Type B pancreatic cell (in vitro differentiated cells): Measurements from ENCODE around the gene HLA-E. TPM values are rescaled to one million over a fixed set of nuclear protein-coding genes. Genes with fewer than 3 reads are reported as not detected.
A peak's percentile ranks its signal among the peaks of the same experiment; 100 is the strongest.
"Not testable (repeated sequence)": the region's sequence is repeated elsewhere in the genome, so short reads cannot be mapped to it uniquely, and the experiment has no call there.

Source experiments
- DNase-seq: peaks from one replicate; pipeline ENCODE4 v3.0.0; 2021; ENCODE audit warnings: mixed read lengths; ENCODE audit not compliant: unreplicated experiment; ENCODE audit errors: extremely low spot score
- H3K27ac Mint-ChIP-seq: 2 replicates; pipeline ENCODE4 v1.8.0; 2021; ENCODE audit warnings: mild to moderate bottlenecking, mixed read lengths
- H3K27me3 Mint-ChIP-seq: 2 replicates; pipeline ENCODE4 v1.8.0; 2021; ENCODE audit warnings: mixed read lengths
- H3K36me3 Mint-ChIP-seq: 2 replicates; pipeline ENCODE4 v1.8.0; 2021; ENCODE audit warnings: mixed read lengths
- H3K4me1 Mint-ChIP-seq: one replicate; pipeline ENCODE4 v1.8.0; 2021; ENCODE audit warnings: mixed read lengths; ENCODE audit not compliant: unreplicated experiment
- H3K4me3 Mint-ChIP-seq: 2 replicates; pipeline ENCODE4 v1.8.0; 2021; ENCODE audit warnings: mild to moderate bottlenecking, mixed read lengths
- H3K9me3 Mint-ChIP-seq: 2 replicates; pipeline ENCODE4 v1.8.0; 2021; ENCODE audit warnings: mixed read lengths
- CTCF ChIP-seq: fragments of 200-600 bp; sonication (generic); conservative IDR thresholded peaks from 2 replicates; pipeline ENCODE4 v1.5.0; 2021; ENCODE audit warnings: antibody characterized with exemption, mild to moderate bottlenecking
- total RNA-seq: library from RNA; stranded (reverse); gene quantifications from 2 replicates; pipeline ENCODE4 v1.2.1, GENCODE V29; 2021; ENCODE audit warnings: low replicate concordance

The HLA-E gene
- total RNA-seq, 1 donor from 2014 or later, result 50.8 TPM

- no peak for TF ChIP-seq CTCF
- peaks cover 24% of the 10 kb centered on the region for H3K27me3 Mint-ChIP-seq
- DNase-seq, result no peak
- H3K27ac Mint-ChIP-seq, result peak overlapping the region; percentile 53
- H3K9me3 Mint-ChIP-seq, result no peaks in the 10 kb centered on the region
- H3K36me3 Mint-ChIP-seq, result peaks cover 4% of the 10 kb centered on the region
- H3K4me1 Mint-ChIP-seq, result peaks cover 10% of the 10 kb centered on the region
- peak overlapping the region; percentile 54 for H3K4me3 Mint-ChIP-seq
These were observed 3.0 kb downstream of the HLA-E start for GRCh38 chr6:30491991-30492952.

DNA sequence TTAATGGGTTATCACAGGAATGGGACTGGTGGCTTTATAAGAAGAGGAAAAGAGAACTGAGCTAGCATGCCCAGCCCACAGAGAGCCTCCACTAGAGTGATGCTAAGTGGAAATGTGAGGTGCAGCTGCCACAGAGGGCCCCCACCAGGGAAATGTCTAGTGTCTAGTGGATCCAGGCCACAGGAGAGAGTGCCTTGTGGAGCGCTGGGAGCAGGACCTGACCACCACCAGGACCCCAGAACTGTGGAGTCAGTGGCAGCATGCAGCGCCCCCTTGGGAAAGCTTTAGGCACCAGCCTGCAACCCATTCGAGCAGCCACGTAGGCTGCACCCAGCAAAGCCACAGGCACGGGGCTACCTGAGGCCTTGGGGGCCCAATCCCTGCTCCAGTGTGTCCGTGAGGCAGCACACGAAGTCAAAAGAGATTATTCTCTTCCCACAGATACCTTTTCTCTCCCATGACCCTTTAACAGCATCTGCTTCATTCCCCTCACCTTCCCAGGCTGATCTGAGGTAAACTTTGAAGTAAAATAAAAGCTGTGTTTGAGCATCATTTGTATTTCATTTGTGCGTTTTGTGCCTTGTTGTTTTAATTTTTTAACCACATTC is 4.4 kb downstream of the HLA-E start:
- no peak for DNase-seq
- Mint-ChIP-seq H3K27me3 (peaks cover 23% of the 10 kb centered on the region), H3K27ac (peak overlapping the region; percentile 55), H3K4me1 (peaks cover 10% of the 10 kb centered on the region), H3K9me3 (no peaks in the 10 kb centered on the region), H3K4me3 (peak overlapping the region; percentile 19), H3K36me3 (peaks cover 4% of the 10 kb centered on the region)
- TF ChIP-seq CTCF, result peak; percentile 21

DNA sequence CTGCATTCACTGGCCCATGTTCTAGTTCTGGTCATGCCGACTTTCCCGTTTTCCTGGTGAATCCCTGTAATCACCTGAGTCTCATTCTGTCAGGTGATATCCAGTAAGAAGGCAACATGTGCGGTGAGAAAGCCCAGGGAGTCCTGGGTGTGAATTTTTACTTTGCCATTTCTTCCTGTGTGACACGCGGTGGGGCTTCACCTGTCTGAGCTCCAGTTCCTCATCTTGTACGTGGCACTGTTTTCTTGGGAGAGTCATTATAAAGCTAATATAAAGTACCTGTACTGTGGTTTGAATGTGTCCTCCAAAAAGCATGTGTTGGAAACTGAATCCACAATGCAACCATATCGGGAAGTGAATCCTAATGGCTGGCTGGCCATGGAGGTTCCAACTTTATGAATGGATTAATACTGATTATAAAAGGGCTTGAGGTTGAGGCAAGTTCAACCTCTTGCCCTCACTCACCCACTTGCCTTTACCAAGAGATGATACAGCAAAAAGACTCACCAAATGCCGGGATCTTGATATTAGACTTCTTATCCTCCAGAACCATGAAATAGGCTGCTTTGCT is 5.1 kb downstream of the HLA-E start:
- H3K27me3 Mint-ChIP-seq, result peaks cover 18% of the 10 kb centered on the region
- no peak overlapping the region for H3K4me3 Mint-ChIP-seq
- H3K27ac Mint-ChIP-seq, result peak overlapping the region; percentile 55
- DNase-seq, result no peak
- no peak for TF ChIP-seq CTCF
- H3K4me1 Mint-ChIP-seq, result peaks cover 6% of the 10 kb centered on the region
- H3K9me3 Mint-ChIP-seq, result no peaks in the 10 kb centered on the region
- H3K36me3 Mint-ChIP-seq, result peaks cover 4% of the 10 kb centered on the region

DNA sequence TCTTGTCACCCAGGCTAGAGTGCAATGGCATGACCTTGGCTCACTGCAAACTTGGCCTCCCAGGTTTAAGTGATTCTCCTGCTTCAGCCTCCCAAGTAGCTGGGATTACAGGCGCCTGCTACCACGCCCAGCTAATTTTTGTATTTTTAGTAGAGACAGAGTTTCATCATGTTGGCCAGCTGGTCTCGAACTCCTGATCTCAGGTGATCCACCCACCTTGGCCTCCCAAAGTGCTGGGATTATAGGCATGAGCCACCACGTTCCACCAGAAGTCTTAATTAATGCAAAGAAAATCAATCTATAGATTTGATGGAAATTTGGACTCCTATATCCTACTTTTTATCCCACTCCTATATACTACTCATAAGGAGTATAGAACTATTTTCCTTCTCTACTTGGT is 5.8 kb downstream of the HLA-E start:
- H3K9me3 Mint-ChIP-seq, H3K4me1 Mint-ChIP-seq, H3K36me3 Mint-ChIP-seq, DNase-seq, H3K4me3 Mint-ChIP-seq, H3K27ac Mint-ChIP-seq: not testable (repeated sequence)
- H3K27me3 Mint-ChIP-seq, result peaks cover 18% of the 10 kb centered on the region

- no peak for DNase-seq
- no peak for TF ChIP-seq CTCF
- H3K36me3 Mint-ChIP-seq, result peaks cover 4% of the 10 kb centered on the region
- no peaks in the 10 kb centered on the region for H3K9me3 Mint-ChIP-seq
- H3K27me3 Mint-ChIP-seq, result peaks cover 21% of the 10 kb centered on the region
- no peaks in the 10 kb centered on the region for H3K4me1 Mint-ChIP-seq
- H3K27ac Mint-ChIP-seq, result no peak overlapping the region
- no peak overlapping the region for H3K4me3 Mint-ChIP-seq
These were observed 6.7 kb downstream of the HLA-E start for GRCh38 chr6:30495993-30496392.

GRCh38 chr6:30497261-30497599 is 7.9 kb downstream of the HLA-E start:
- not testable (repeated sequence) for DNase-seq, H3K27ac Mint-ChIP-seq, H3K36me3 Mint-ChIP-seq, H3K9me3 Mint-ChIP-seq, H3K4me1 Mint-ChIP-seq, H3K4me3 Mint-ChIP-seq
- H3K27me3 Mint-ChIP-seq, result peaks cover 21% of the 10 kb centered on the region
